AG20443 (cell line): ENCODE data around the gene KAZN.
"Not testable (repeated sequence)": the region's sequence is repeated elsewhere in the genome, so short reads cannot be mapped to it uniquely, and the experiment has no call there.

Experiments used
- DNase-seq: peaks from one replicate; pipeline ENCODE4 v3.0.0; 2012; ENCODE audit warnings: low spot score, mixed read lengths

Gene KAZN

GRCh38 chr1:14598498-14599182 is at the start of gene KAZN:
KAZN (plus strand) TSS chr1:14598685.
- peak; percentile 51 for DNase-seq

GRCh38 chr1:14549897-14550620 is 48.4 kb upstream of the KAZN start:
- no peak for DNase-seq

DNA sequence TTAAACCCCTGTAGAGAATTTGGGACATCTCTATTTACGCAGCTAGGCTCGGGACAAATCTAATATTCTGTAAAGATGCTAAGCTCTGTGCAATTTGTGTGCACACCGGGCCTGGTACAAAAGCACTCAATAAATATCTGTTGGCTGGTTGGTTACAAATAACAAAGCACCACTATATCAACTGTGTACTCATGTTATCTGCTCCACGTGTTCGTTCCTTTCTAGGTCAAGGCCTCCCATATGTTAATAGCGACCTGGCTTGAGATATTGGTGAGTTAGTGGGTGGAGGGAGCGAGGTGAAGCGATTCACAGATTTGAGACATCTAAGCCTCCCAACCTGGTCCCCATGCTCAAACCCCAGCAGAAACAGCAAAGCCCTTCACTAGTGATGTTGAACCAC is 47.1 kb upstream of the KAZN start:
- DNase-seq, result no peak

GRCh38 chr1:14552246-14552965 is 46.1 kb upstream of the KAZN start:
- no peak for DNase-seq

GRCh38 chr1:14553711-14554110 is 44.8 kb upstream of the KAZN start:
- no peak for DNase-seq

- DNase-seq, result no peak
Measured at GRCh38 chr1:14555091-14555490, 43.4 kb upstream of the KAZN start.

DNA sequence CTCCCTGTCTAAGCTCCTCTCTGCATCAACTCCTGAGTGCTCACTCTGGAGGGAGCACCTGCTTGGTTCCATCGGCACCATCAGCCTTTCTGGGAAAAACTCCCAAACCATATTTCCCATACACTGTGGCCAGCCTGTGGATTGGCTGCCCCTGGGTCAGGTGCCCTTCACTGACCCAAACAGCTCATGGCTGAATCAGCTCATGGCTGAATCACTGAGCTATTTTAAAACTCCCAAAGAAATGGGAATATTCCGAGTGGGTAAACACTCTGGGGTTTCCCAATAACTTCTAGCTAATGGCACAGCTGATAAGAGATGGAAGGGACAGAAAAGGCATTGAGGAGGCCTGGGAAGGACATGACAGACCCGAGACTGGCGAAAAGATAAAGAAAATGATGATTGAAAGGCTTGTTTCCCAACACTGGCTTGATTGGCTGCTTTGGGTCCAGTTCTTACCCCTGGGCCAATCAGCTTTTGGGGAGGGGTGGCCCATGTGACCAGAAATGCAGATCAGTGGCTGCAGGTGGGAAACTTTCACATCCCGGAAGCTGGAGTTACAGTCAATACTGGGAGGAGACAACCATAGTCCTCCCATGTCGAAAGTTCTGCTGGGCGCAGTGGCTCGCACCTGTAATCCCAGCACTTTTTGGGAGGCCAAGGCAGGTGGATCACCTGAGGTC is 37.3 kb upstream of the KAZN start:
- peak; percentile 75 for DNase-seq

DNA sequence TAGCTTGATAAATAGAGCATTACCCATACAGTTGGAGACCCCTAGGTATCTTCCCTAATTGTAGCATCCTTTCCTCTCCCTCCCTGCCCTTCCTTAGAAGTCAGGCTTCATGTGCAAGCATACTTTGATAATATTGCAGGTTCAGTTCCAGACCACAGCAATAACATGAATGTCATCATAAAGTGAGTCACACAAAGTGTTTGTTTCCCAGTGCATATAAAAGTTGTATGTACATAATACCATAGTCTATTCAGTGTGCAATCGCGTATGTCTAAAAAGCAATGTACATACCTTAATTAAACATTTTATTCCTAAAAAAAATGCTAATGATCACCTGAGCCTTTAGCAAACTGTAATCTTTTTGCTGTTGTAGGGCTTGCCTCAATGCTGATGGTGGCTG is 33.4 kb upstream of the KAZN start:
- DNase-seq, result no peak

- DNase-seq, result no peak
Measured at GRCh38 chr1:14567056-14567455, 31.4 kb upstream of the KAZN start.

DNA sequence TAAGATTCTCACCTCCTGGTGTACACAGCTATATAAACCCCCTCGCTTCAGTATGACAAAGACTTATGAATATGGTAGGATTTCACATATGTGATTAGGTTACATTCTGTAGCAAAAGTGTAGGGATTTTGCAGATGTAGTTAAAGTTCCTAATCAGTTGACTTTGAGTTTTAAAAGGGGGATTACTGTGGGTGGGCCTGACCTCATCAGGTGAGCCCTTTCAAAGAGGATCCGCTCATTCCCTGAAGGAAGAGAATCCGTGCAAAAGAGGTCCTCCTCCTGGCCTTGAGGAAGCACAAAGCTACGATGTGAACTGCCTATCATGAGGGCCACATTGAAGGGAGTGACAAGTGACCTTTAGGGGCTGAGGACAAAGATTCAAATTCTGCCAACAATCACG is 30.6 kb upstream of the KAZN start:
- no peak for DNase-seq

DNA sequence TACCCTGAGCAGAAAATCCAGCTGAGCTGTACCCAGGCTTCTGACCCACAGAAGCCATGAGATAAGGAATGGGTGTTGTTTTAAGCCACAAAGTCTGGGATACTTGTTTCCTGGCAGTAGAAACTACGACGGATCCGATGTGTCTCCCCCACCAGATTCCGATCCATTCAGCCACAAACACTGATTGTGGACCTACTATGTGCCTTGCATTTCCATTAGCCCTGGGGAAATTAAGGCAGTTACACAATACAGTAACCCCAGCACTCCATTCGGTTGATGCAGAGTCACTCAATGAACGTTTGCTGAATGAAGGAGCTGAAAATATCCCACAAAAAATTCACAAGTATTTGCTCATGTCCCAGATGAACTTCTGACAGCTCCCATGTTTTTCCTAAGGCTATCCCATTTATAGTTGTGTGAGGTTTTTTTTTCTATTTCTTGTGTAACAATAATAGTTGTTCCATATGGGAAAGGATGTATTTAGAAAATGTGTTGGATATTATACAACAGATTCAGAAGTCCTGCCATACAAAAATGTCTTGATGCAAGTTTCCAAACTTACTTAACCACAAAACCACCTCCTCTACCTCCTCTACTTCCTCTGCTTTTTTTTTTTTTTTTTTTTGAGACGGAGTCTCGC is 29.6 kb upstream of the KAZN start:
- no peak for DNase-seq

GRCh38 chr1:14570514-14570913 is 28.0 kb upstream of the KAZN start:
- DNase-seq, result no peak

- DNase-seq, result no peak
Measured at GRCh38 chr1:14571810-14572767, 26.4 kb upstream of the KAZN start.

- DNase-seq, result no peak
Measured at GRCh38 chr1:14572861-14573260, 25.6 kb upstream of the KAZN start.

- no peak for DNase-seq
Measured at GRCh38 chr1:14576155-14576554, 22.3 kb upstream of the KAZN start.

DNA sequence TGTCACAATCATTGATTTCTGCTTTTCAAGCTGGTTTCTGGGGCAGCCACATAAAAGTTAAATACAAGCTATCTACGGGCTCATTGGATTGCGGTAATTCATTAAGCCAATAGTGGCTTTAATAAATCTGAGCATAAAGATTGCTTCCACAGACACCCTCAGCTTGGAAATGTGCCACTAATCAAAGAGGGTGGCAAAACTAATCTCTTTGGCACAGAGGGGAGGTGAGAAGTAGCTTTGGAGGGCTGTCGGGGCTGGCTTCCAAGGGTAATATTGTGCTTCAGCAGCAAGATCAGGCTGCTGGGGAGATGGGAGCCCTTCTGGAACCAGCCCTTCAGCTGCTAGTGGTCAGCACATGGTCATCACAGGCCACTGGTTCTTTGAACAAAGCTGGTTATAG is 21.2 kb upstream of the KAZN start:
- no peak for DNase-seq

DNA sequence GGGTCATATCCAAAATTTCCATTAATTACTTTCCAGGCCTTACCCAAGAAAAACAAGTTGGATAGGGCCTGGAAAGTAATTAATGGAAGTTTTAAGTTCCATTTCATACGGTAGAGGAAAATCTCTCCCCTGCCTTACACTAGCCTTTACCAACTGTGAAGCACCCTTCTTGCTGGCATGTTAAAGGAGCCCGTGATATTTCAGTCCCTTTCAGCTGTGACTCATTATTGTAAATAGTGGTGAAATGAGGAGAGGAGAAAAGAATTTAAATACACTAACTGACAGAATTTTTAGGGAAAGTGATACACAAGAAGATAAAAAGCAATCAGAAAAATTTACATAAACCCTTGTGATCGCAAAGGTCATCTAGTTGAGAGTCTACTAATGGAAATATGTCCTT is 20.3 kb upstream of the KAZN start:
- DNase-seq, result peak; percentile 41

GRCh38 chr1:14580295-14580694 is 18.2 kb upstream of the KAZN start:
- DNase-seq, result not testable (repeated sequence)

DNA sequence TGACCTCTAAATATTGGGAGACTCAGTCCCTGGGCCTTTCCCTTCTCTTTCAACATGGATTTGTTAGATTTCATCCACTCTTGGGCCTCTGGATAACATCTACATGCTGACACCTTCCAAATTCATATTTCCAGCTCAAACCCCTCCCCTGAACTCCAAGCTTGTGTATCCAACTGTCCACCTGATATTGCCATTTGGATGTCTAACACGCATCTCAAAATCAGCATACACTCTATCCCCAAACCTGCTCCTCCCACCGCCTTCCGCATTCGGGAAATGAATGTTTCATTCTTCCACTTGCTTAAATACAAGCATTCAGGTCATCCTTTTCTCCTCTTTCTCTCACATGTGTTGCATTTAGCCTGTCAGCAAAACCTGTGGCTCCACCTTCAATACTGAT is 17.5 kb upstream of the KAZN start:
- DNase-seq, result no peak

- no peak for DNase-seq
Measured at GRCh38 chr1:14583788-14584187, 14.7 kb upstream of the KAZN start.

GRCh38 chr1:14585728-14586127 is 12.8 kb upstream of the KAZN start:
- no peak for DNase-seq
